Stimulated activated naive CD8-positive, alpha-beta T cell treated with anti-CD3 and anti-CD28 coated beads, Interleukin-15, amount 100 ng/mL, for 72 hours (primary cell): ENCODE results near the gene TCHHL1.
"Not testable (repeated sequence)": the region's sequence is repeated elsewhere in the genome, so short reads cannot be mapped to it uniquely, and the experiment has no call there.

Source experiments
- ATAC-seq: fragments of 150-1000 bp; cut with Tn5 transposase; 2 replicates; pipeline ENCODE4 v1.10.0; 2021; ENCODE audit warnings: mild to moderate bottlenecking, moderate library complexity
- DNase-seq, 2 donors: peaks; one replicate each; pipeline ENCODE4 v3.0.0; 2021 to 2022
- H3K27ac Mint-ChIP-seq, 2 donors: one replicate each; pipeline ENCODE4 v1.8.0; 2022; ENCODE audit warnings: mild to moderate bottlenecking in 2 of 2, mixed read lengths in 2 of 2, moderate library complexity in 2 of 2
- H3K27me3 Mint-ChIP-seq: one replicate; pipeline ENCODE4 v1.8.0; 2022; ENCODE audit warnings: mixed read lengths
- H3K4me1 Mint-ChIP-seq: one replicate; pipeline ENCODE4 v1.8.0; 2022; ENCODE audit warnings: mild to moderate bottlenecking, mixed read lengths
- H3K4me3 Mint-ChIP-seq, 2 donors: one replicate each; pipeline ENCODE4 v1.8.0; 2022; ENCODE audit warnings: mild to moderate bottlenecking in 2 of 2, mixed read lengths in 2 of 2, moderate library complexity in 1 of 2
- H3K9me3 Mint-ChIP-seq, 2 donors: one replicate each; pipeline ENCODE4 v1.8.0; 2022; ENCODE audit warnings: mixed read lengths in 2 of 2

TCHHL1 gene

GRCh38 chr1:152107984-152108881, 19.4 kb upstream of the TCHHL1 start:
- ATAC-seq (no peak), DNase-seq (no peak)
- no peaks in the 10 kb centered on the region for H3K4me1 Mint-ChIP-seq
- H3K27me3 Mint-ChIP-seq: peaks cover 8% of the 10 kb centered on the region
- H3K27ac Mint-ChIP-seq: peak overlapping the region in 1 of 2 donors; percentile 9
- H3K9me3 Mint-ChIP-seq: no peaks in the 10 kb centered on the region
- H3K4me3 Mint-ChIP-seq: no peak overlapping the region

- ATAC-seq: no peak
- Mint-ChIP-seq H3K9me3 (no peaks in the 10 kb centered on the region), H3K27ac (no peak overlapping the region), H3K4me3 (no peak overlapping the region), H3K27me3 (peaks cover 17% of the 10 kb centered on the region), H3K4me1 (no peaks in the 10 kb centered on the region)
- peak in 1 of 2 donors; percentile 4 for DNase-seq
These were observed 18.4 kb upstream of the TCHHL1 start for GRCh38 chr1:152107031-152107983.

DNA sequence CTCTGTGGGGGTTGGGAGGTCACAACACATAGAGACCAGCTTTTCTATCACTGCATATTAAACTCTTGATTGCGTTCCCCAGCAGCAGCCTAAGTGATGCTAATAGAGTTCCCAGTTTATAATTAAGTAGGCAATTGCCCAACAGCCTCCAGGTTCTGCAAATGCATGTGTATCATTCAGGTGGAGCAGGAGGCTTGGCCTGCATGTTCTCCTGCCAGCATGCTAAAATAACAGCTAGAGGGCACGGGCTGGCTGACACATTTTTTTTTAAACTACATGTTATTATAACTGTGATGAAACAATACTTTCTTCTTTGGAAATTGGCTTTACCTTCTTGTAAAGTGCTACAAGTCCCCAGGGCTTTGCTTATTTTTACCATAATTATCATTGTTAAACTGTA, 16.0 kb upstream of the TCHHL1 start:
- H3K4me1 Mint-ChIP-seq: no peaks in the 10 kb centered on the region
- no peaks in the 10 kb centered on the region for H3K9me3 Mint-ChIP-seq
- peaks cover 39% of the 10 kb centered on the region for H3K27me3 Mint-ChIP-seq
- no peak for ATAC-seq
- H3K27ac Mint-ChIP-seq: no peak overlapping the region
- H3K4me3 Mint-ChIP-seq: no peak overlapping the region
- no peak for DNase-seq

DNA sequence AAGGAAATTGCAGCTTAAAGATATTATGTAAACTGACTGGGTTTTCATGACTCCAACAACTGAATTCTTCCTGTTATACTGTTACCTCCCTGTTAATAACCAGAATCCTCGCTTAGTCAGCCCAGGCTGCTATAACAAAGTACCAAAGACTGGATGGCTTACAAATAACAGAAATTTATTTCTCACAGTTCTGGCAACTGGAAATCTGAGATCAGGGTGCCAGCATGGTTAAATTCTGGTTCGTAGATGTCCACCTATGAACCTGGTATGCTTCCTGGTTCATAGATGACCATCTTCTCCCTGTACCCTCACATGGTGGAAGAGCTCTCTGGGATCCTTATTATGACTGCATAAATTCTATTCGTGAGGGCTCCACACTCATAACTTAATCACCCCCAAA, 8.1 kb upstream of the TCHHL1 start:
- ATAC-seq: no peak
- no peak overlapping the region for H3K27ac Mint-ChIP-seq
- peaks cover 39% of the 10 kb centered on the region for H3K27me3 Mint-ChIP-seq
- H3K4me3 Mint-ChIP-seq: no peak overlapping the region
- no peaks in the 10 kb centered on the region for H3K4me1 Mint-ChIP-seq
- peaks cover 0 to 6% of the 10 kb centered on the region in 2 donors for H3K9me3 Mint-ChIP-seq
- no peak for DNase-seq

GRCh38 chr1:152086760-152087159, 2.1 kb downstream of the TCHHL1 start:
- DNase-seq: no peak
- no peaks in the 10 kb centered on the region for H3K9me3 Mint-ChIP-seq
- H3K27me3 Mint-ChIP-seq: peaks cover 18% of the 10 kb centered on the region
- no peak for ATAC-seq
- H3K4me1 Mint-ChIP-seq: no peaks in the 10 kb centered on the region
- H3K27ac Mint-ChIP-seq: no peak overlapping the region
- no peak overlapping the region for H3K4me3 Mint-ChIP-seq

GRCh38 chr1:152084853-152085252, 4.0 kb downstream of the TCHHL1 start:
- ATAC-seq: no peak
- H3K27me3 Mint-ChIP-seq: peaks cover under 1% of the 10 kb centered on the region
- DNase-seq: no peak
- no peaks in the 10 kb centered on the region for H3K9me3 Mint-ChIP-seq
- H3K27ac Mint-ChIP-seq: no peak overlapping the region
- no peaks in the 10 kb centered on the region for H3K4me1 Mint-ChIP-seq
- H3K4me3 Mint-ChIP-seq: no peak overlapping the region

DNA sequence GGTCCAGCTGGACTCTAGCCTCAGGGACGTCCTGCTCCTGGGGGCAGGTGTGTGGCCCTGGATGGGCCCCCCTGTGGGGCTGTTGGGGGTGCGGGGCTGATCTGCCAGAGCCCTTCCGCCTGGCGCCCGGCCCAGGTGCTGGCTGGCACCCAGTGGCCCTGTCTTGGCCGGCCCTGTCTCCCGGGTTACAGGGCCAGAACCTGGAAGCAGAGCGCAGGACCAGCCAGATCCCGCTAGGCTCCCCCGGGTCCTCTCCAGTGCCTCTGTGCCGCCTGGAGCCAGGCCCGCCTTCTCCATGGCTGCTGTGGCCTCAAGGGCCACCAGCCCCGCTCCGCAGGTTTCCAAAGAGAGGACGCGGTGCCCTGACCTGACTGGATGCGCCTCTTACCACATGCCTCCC, 7.8 kb downstream of the TCHHL1 start:
- not testable (repeated sequence) for H3K27ac Mint-ChIP-seq, H3K27me3 Mint-ChIP-seq, H3K4me3 Mint-ChIP-seq, ATAC-seq, H3K4me1 Mint-ChIP-seq, DNase-seq, H3K9me3 Mint-ChIP-seq

GRCh38 chr1:152080494-152080893, 8.4 kb downstream of the TCHHL1 start:
- H3K4me1 Mint-ChIP-seq, H3K27ac Mint-ChIP-seq, H3K9me3 Mint-ChIP-seq, ATAC-seq, H3K4me3 Mint-ChIP-seq, DNase-seq, H3K27me3 Mint-ChIP-seq: not testable (repeated sequence)

DNA sequence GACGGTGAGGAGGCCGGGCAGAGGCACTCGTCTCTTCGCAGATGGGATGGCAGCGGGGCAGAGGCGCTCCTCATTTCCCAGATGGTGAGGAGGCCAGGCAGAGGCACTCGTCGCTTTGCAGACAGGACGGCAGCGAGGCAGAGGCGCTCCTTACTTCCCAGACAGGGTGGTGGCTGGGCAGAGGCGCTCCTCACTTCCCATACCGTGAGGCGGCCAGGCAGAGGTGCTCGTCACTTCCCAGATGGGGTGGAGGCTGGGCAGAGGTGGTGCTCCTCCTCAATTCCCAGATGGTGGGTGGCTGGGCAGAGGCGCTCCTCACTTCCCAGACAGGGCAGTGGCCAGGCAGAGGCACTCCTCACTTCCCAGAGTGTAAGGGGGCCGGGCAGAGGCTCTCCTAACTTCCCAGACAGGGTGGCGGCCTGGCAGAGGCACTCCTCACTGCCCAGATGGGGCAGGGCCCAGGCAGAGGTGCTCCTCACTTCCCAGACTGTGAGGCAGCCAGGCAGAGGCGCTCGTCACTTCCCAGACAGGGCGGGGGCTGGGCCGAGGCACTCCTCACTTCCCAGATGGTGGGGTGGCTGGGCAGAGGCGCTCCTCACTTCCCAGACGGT, 9.9 kb downstream of the TCHHL1 start:
- no peak overlapping the region for H3K27ac Mint-ChIP-seq
- DNase-seq: no peak

DNA sequence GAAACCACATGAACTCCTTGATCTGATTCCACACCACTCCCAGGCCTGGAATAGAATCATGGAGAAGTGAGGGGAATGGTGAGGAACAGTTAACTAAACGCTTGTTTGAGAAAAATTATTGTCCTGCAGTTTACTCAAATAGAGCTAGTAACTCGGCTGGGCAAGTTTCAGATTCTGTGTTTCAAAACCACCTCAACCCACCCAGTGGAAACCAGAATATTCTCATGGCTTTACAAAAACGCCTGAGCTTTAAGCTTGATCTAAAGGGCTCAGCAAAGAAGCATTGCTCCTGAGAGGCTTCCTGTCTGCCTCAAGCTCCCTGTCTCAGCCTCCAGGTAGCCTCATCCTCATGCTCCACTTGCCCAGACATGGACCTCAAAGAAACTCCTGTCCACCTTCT, 16.6 kb downstream of the TCHHL1 start:
- H3K4me3 Mint-ChIP-seq: no peak overlapping the region
- DNase-seq: no peak
- ATAC-seq: no peak
- peaks cover 46% of the 10 kb centered on the region for H3K27me3 Mint-ChIP-seq
- H3K4me1 Mint-ChIP-seq: no peaks in the 10 kb centered on the region
- no peaks in the 10 kb centered on the region for H3K9me3 Mint-ChIP-seq
- H3K27ac Mint-ChIP-seq: no peak overlapping the region

More for the DNA sequence above, 9.9 kb downstream of the TCHHL1 start:
- Mint-ChIP-seq H3K27me3 (peaks cover 12% of the 10 kb centered on the region), H3K9me3 (no peaks in the 10 kb centered on the region), H3K4me1 (no peaks in the 10 kb centered on the region), H3K4me3 (no peak overlapping the region)
- no peak for ATAC-seq

GRCh38 chr1:152071123-152071522, 17.7 kb downstream of the TCHHL1 start:
- Mint-ChIP-seq H3K4me1 (no peaks in the 10 kb centered on the region), H3K9me3 (no peaks in the 10 kb centered on the region), H3K4me3 (no peak overlapping the region), H3K27ac (no peak overlapping the region), H3K27me3 (peaks cover 46% of the 10 kb centered on the region)
- no peak for DNase-seq
- ATAC-seq: no peak

DNA sequence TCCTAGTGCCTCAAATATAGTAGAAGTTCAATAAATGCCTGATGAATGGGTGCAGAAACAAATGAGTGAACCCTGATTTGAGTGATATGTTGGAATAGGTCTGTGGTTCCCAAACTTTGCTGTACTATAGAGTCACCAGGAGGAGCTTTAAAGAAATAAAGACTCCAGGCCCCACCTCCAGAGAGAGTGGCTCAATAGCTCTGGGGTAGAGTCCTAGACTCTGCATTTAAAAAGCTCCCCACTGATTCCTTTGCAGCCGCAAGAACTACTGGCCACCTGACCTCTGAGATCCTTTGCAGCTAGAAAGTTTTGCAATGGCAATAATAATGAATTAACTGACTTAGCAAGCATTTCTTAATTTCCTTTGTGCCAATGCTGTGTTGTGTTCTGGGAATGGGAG, 20.9 kb downstream of the TCHHL1 start:
- peaks cover 50% of the 10 kb centered on the region for H3K27me3 Mint-ChIP-seq

DNA sequence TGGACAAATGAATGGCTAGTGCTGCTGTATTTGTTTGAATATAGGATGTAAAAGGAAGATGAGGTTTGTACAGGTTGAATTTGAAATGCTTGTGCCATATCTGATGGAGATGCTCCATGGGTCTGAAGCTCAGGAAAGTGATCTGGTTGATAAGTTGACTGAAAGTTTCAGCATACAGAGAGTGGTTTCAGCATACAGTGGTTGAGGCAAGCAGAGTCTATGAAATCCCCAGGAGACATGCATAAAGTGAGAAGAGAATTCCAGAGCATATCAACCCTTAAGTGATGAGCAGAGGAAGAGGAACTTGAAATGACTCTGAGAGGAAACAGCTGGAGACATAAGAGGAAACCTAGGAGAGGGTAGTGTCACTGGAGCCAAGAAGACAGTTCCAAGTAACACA, 21.7 kb downstream of the TCHHL1 start:
- Mint-ChIP-seq H3K27ac (no peak overlapping the region), H3K27me3 (peaks cover 42% of the 10 kb centered on the region), H3K4me1 (no peaks in the 10 kb centered on the region), H3K4me3 (no peak overlapping the region), H3K9me3 (no peaks in the 10 kb centered on the region)
- ATAC-seq (no peak), DNase-seq (no peak)

More for the DNA sequence above, 20.9 kb downstream of the TCHHL1 start:
- Mint-ChIP-seq H3K27ac (no peak overlapping the region), H3K9me3 (no peaks in the 10 kb centered on the region), H3K4me3 (no peak overlapping the region), H3K4me1 (no peaks in the 10 kb centered on the region)
- no peak for DNase-seq
- no peak for ATAC-seq

GRCh38 chr1:152061952-152062351, 26.9 kb downstream of the TCHHL1 start:
- no peak for ATAC-seq
- no peak for DNase-seq
- Mint-ChIP-seq H3K4me1 (no peaks in the 10 kb centered on the region), H3K27ac (no peak overlapping the region), H3K9me3 (no peaks in the 10 kb centered on the region), H3K27me3 (peaks cover 23% of the 10 kb centered on the region), H3K4me3 (no peak overlapping the region)

DNA sequence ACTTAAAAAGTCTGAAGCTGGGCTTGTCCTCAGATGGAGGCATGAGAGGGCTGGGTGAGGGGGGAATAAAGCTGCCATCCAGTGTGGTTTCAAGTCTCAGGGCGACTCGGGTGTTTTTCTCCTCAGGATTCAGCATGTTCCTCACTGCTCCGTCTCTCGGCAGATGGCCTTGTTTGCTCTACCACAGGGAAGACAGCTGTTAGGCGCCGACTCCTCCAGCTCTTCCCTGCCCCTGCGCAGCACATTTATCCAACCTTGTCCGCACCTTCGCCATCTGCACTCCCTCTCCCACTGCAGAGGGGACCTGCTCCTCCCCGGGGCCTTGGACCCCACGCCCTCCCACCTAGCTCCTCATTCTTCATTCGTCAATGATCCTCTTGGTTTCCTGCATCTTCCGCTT, 35.5 kb downstream of the TCHHL1 start:
- Mint-ChIP-seq H3K27ac (no peak overlapping the region), H3K27me3 (peaks cover 17% of the 10 kb centered on the region), H3K4me3 (no peak overlapping the region), H3K4me1 (peaks cover 4% of the 10 kb centered on the region), H3K9me3 (no peaks in the 10 kb centered on the region)
- no peak for ATAC-seq
- DNase-seq: no peak
